Endodermal cell (in vitro differentiated cells): ENCODE measurements around the gene NFATC2. TPM values are rescaled to one million over a fixed set of nuclear protein-coding genes. Genes with fewer than 3 reads are reported as not detected.

ENCODE experiments used
- DNase-seq: peaks from one replicate; pipeline ENCODE4 v3.0.0-alpha.2; 2017
- H3K27ac ChIP-seq: 2 replicates; pipeline ENCODE4 v1.5.1; 2013; ENCODE audit warnings: mild to moderate bottlenecking, low read depth, low read length, moderate library complexity
- H3K27me3 ChIP-seq: 2 replicates; pipeline ENCODE4 v1.6.1; 2013; ENCODE audit warnings: mild to moderate bottlenecking, low read length, moderate library complexity; ENCODE audit not compliant: insufficient read depth, control insufficient read depth, poor library complexity, severe bottlenecking
- H3K36me3 ChIP-seq: 2 replicates; pipeline ENCODE4 v1.7.0; 2013; ENCODE audit warnings: mild to moderate bottlenecking, low read length, moderate library complexity; ENCODE audit not compliant: control insufficient read depth, insufficient read depth
- H3K4me1 ChIP-seq: one replicate; pipeline ENCODE4 v1.7.0; 2013; ENCODE audit warnings: low read length; ENCODE audit not compliant: control insufficient read depth, insufficient read depth
- H3K4me3 ChIP-seq: 2 replicates; pipeline ENCODE4 v1.5.1; 2013; ENCODE audit warnings: mild to moderate bottlenecking, low read length, moderate library complexity
- H3K9ac ChIP-seq: 2 replicates; pipeline ENCODE4 v1.6.1; 2013; ENCODE audit warnings: mild to moderate bottlenecking, low read length, moderate library complexity; ENCODE audit not compliant: poor library complexity, severe bottlenecking; ENCODE audit errors: extremely low read depth
- H3K9me3 ChIP-seq: 2 replicates; pipeline ENCODE4 v1.6.1; 2013; ENCODE audit warnings: mild to moderate bottlenecking, low read length, moderate library complexity; ENCODE audit not compliant: control insufficient read depth
- H3K27ac Mint-ChIP-seq: 2 replicates; pipeline ENCODE4 v1.8.0; 2020; ENCODE audit warnings: mixed read lengths
- H3K27me3 Mint-ChIP-seq: 2 replicates; pipeline ENCODE4 v1.8.0; 2021; ENCODE audit warnings: mild to moderate bottlenecking, mixed read lengths; ENCODE audit not compliant: insufficient read depth
- H3K36me3 Mint-ChIP-seq: 2 replicates; pipeline ENCODE4 v1.8.0; 2020; ENCODE audit warnings: low read depth, mixed read lengths
- H3K4me1 Mint-ChIP-seq: 2 replicates; pipeline ENCODE4 v1.8.0; 2020; ENCODE audit warnings: mixed read lengths
- H3K4me3 Mint-ChIP-seq: 2 replicates; pipeline ENCODE4 v1.8.0; 2020; ENCODE audit warnings: mild to moderate bottlenecking, moderate library complexity, mixed read lengths
- H3K9me3 Mint-ChIP-seq: 2 replicates; pipeline ENCODE4 v1.8.0; 2020; ENCODE audit warnings: mild to moderate bottlenecking, mixed read lengths
- CTCF ChIP-seq: fragments of 200-600 bp; sonication (generic); conservative IDR thresholded peaks from 2 replicates; pipeline ENCODE4 v1.5.0; 2021; ENCODE audit warnings: antibody characterized with exemption, mild to moderate bottlenecking
- WGBS, 2 experiments: methylation state at CpG; one replicate each; pipeline versions ENCODE4 v1.1.5 to v1.1.7; 2013; ENCODE audit warnings: missing lambda C conversion rate in 2 of 2, mixed read lengths in 1 of 2; ENCODE audit not compliant: insufficient coverage in 1 of 2, insufficient read length in 1 of 2; 5-methylcytosine and 5-hydroxymethylcytosine counted together
- total RNA-seq, 2 donors: library from RNA; stranded (reverse); fragmentation: NEBNext Ultra II Directional in 1 of 2; extraction: Animal tissue kit (Norgen Biotek cat#: 25700) in 1 of 2; gene quantifications; 2 replicates in 1 of 2; 3 replicates in 1 of 2; pipeline ENCODE4 v1.2.1, GENCODE V29; 2021

The NFATC2 gene
- total RNA-seq, 2 donors from 2014 or later = 1.5 to 2.1 TPM

GRCh38 chr20:51427651-51428291, 114.7 kb downstream of the NFATC2 start:
- H3K27me3 ChIP-seq = no peaks in the 10 kb centered on the region
- WGBS, 2 experiments = 93 to 96% methylated on average over 8 to 14 of the region's 14 CpGs
- H3K36me3 ChIP-seq = no peaks in the 10 kb centered on the region
- Mint-ChIP-seq H3K9me3 (no peaks in the 10 kb centered on the region), H3K36me3 (no peaks in the 10 kb centered on the region), H3K27me3 (no peaks in the 10 kb centered on the region), H3K27ac (no peak overlapping the region), H3K4me3 (no peak overlapping the region), H3K4me1 (peaks cover 24% of the 10 kb centered on the region)
- H3K4me3 ChIP-seq = no peak overlapping the region
- no peak for TF ChIP-seq CTCF
- no peak overlapping the region for H3K9ac ChIP-seq
- H3K27ac ChIP-seq = no peak overlapping the region
- H3K9me3 ChIP-seq = no peaks in the 10 kb centered on the region
- no peak for DNase-seq
- no peaks in the 10 kb centered on the region for H3K4me1 ChIP-seq

- no peak for TF ChIP-seq CTCF
- Histone ChIP-seq H3K4me1 (no peaks in the 10 kb centered on the region), H3K27ac (no peak overlapping the region), H3K27me3 (no peaks in the 10 kb centered on the region), H3K9me3 (no peaks in the 10 kb centered on the region), H3K36me3 (no peaks in the 10 kb centered on the region), H3K4me3 (no peak overlapping the region), H3K9ac (no peak overlapping the region)
- H3K36me3 Mint-ChIP-seq = no peaks in the 10 kb centered on the region
- no peaks in the 10 kb centered on the region for H3K9me3 Mint-ChIP-seq
- H3K27me3 Mint-ChIP-seq = no peaks in the 10 kb centered on the region
- no peak for DNase-seq
- no peak overlapping the region for H3K4me3 Mint-ChIP-seq
- H3K4me1 Mint-ChIP-seq = peaks cover 24% of the 10 kb centered on the region
- no peak overlapping the region for H3K27ac Mint-ChIP-seq
- 93 to 94% methylated on average over 16 to 19 of the region's 19 CpGs for WGBS, 2 experiments
Measured at GRCh38 chr20:51426718-51427650, 115.5 kb downstream of the NFATC2 start.

GRCh38 chr20:51425347-51426106, 117.0 kb downstream of the NFATC2 start:
- Histone ChIP-seq H3K4me3 (no peak overlapping the region), H3K4me1 (no peaks in the 10 kb centered on the region), H3K27ac (no peak overlapping the region), H3K9ac (no peak overlapping the region), H3K27me3 (no peaks in the 10 kb centered on the region), H3K9me3 (no peaks in the 10 kb centered on the region), H3K36me3 (no peaks in the 10 kb centered on the region)
- H3K36me3 Mint-ChIP-seq = no peaks in the 10 kb centered on the region
- no peak overlapping the region for H3K4me3 Mint-ChIP-seq
- no peak for DNase-seq
- 87 to 90% methylated on average over 8 to 22 of the region's 22 CpGs for WGBS, 2 experiments
- H3K4me1 Mint-ChIP-seq = peaks cover 24% of the 10 kb centered on the region
- H3K27me3 Mint-ChIP-seq = no peaks in the 10 kb centered on the region
- H3K27ac Mint-ChIP-seq = no peak overlapping the region
- H3K9me3 Mint-ChIP-seq = no peaks in the 10 kb centered on the region
- peak; percentile 32 for TF ChIP-seq CTCF
